Nephron progenitor cell (in vitro differentiated cells): ENCODE data around the gene CENATAC.
"Not testable (repeated sequence)": the region's sequence is repeated elsewhere in the genome, so short reads cannot be mapped to it uniquely, and the experiment has no call there.

Source experiments
- DNase-seq: peaks from one replicate; pipeline ENCODE4 v3.0.0; 2021
- H3K27ac Mint-ChIP-seq: 2 replicates; pipeline ENCODE4 v1.8.0; 2021; ENCODE audit warnings: mild to moderate bottlenecking, moderate library complexity, mixed read lengths
- H3K27me3 Mint-ChIP-seq: 2 replicates; pipeline ENCODE4 v1.8.0; 2021; ENCODE audit warnings: mild to moderate bottlenecking, low read depth, mixed read lengths; ENCODE audit not compliant: poor library complexity
- H3K36me3 Mint-ChIP-seq: 2 replicates; pipeline ENCODE4 v1.8.0; 2021; ENCODE audit warnings: low read depth, mixed read lengths
- H3K4me1 Mint-ChIP-seq: 2 replicates; pipeline ENCODE4 v1.8.0; 2021; ENCODE audit warnings: mixed read lengths
- H3K4me3 Mint-ChIP-seq: 2 replicates; pipeline ENCODE4 v1.8.0; 2021; ENCODE audit warnings: mild to moderate bottlenecking, moderate library complexity, mixed read lengths
- H3K9me3 Mint-ChIP-seq: 2 replicates; pipeline ENCODE4 v1.8.0; 2021; ENCODE audit warnings: mild to moderate bottlenecking, moderate library complexity, mixed read lengths
- TF ChIP-seq, protein P1 (sequence below): fragments of 200-600 bp; sonication (generic); IDR thresholded peaks from 2 replicates; pipeline ENCODE4 v1.5.0; 2021; ENCODE audit warnings: antibody characterized with exemption

The CENATAC gene

DNA sequence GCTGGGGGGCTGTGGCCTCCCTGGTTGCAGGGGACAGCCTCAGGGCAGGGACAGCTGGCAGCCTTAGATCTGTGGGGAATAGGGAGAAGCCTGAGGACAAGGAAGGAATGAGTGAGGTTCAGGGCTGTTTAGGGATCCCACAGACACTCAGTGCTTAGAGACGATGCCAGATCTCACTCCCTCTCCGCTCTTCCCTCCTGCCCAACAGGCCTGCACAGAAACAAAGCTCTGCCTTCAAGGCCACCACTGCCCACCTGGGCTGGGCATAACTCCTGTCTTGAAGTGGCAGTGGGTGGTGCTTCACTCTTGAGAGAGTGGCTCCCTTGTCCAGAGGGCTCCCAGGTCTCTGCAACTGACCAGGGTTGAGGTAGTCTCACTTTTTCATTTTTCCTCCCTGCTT lies 13.1 kb upstream of the CENATAC start:
- TF ChIP-seq, protein P1, sequence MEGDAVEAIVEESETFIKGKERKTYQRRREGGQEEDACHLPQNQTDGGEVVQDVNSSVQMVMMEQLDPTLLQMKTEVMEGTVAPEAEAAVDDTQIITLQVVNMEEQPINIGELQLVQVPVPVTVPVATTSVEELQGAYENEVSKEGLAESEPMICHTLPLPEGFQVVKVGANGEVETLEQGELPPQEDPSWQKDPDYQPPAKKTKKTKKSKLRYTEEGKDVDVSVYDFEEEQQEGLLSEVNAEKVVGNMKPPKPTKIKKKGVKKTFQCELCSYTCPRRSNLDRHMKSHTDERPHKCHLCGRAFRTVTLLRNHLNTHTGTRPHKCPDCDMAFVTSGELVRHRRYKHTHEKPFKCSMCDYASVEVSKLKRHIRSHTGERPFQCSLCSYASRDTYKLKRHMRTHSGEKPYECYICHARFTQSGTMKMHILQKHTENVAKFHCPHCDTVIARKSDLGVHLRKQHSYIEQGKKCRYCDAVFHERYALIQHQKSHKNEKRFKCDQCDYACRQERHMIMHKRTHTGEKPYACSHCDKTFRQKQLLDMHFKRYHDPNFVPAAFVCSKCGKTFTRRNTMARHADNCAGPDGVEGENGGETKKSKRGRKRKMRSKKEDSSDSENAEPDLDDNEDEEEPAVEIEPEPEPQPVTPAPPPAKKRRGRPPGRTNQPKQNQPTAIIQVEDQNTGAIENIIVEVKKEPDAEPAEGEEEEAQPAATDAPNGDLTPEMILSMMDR = no peak
- DNase-seq = no peak
- Mint-ChIP-seq H3K4me1 (peaks cover 11% of the 10 kb centered on the region), H3K4me3 (no peak overlapping the region), H3K27ac (peak overlapping the region; percentile 40), H3K27me3 (peaks cover 6% of the 10 kb centered on the region), H3K9me3 (no peaks in the 10 kb centered on the region), H3K36me3 (no peaks in the 10 kb centered on the region)

DNA sequence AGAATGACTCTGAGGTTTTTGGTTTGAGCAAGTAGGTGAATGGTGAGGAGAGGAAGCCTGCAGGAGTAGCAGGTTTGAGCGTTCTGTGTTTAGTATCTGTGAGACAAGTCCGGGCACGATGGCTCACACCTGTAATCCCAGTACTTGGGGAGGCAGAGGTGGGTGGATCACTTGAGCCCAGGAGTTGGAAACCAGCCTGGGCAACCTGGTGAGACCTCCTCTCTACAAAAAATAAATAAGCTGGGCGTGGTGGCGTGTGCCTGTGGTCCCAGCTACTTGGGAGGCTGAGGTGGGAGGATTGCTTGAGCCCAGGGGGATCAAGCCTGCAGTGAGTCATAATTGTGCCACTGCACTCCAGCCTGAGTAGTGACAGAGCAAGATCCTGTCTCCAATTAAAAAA lies 9.7 kb upstream of the CENATAC start:
- Mint-ChIP-seq H3K27ac (no peak overlapping the region), H3K4me1 (no peaks in the 10 kb centered on the region)

DNA sequence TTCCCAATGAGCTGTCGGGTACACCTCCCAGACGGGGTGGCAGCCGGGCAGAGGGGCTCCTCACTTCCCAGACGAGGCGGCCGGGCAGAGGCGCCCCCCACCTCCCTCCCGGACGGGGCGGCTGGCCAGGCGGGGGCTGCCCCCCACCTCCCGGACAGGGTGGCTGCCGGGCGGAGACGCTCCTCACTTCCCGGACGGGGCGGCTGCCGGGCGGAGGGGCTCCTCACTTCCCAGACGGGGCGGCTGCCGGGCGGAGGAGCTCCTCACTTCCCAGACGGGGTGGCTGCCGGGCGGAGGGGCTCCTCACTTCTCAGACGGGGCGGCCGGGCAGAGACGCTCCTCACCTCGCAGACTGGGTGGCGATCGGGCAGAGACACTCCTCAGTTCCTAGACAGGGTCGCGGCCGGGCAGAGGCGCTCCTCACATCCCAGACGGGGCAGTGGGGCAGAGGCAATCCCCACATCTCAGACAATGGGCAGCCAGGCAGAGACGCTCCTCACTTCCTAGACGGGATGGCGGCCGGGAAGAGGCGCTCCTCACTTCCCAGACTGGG lies 6.4 kb upstream of the CENATAC start:
- not testable (repeated sequence) for DNase-seq, H3K4me3 Mint-ChIP-seq, H3K27me3 Mint-ChIP-seq, H3K27ac Mint-ChIP-seq, H3K4me1 Mint-ChIP-seq
- Mint-ChIP-seq H3K36me3 (peaks cover 42% of the 10 kb centered on the region), H3K9me3 (peaks cover 32% of the 10 kb centered on the region)

More for the DNA sequence above, 9.7 kb upstream of the CENATAC start:
- peaks cover 4% of the 10 kb centered on the region for H3K27me3 Mint-ChIP-seq
- H3K9me3 Mint-ChIP-seq = peaks cover 23% of the 10 kb centered on the region
- H3K36me3 Mint-ChIP-seq = peaks cover 25% of the 10 kb centered on the region
- DNase-seq = no peak
- no peak overlapping the region for H3K4me3 Mint-ChIP-seq
- TF ChIP-seq, protein P1 = no peak

DNA sequence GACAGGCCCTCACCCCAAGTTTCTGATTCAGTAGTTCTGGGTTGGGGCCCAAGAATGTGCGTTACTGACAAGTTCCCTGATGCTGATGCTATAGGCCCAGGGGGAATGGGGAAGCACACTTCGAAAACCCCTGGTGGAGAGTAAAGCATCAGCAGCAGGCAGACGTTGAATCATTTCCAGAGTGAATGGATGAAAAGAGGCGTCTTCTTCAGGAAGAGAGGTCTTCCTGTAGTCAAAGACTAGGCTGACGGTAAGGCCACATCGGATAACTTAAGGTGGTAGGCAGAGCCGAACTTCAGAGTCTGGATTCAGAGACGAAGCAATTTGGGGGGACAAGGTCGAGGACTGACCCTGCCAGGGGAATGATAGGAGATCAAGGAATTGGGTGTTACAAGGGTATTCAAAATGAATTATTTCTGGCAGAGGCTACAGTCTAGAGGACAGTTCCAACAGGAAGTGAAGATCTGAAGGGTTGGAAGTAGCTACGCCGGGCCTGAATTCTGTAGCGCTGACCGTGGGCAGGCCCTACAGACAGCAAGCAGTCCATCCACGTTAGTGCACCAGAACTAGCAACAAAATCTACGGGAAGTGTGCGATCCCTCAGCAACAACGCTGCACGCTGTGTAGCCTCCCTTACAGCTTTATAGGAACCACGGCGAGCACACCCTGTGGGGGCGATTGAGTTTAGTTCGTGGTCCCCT lies 862 bp upstream of the CENATAC start:
- Mint-ChIP-seq H3K4me3 (peak overlapping the region; percentile 97), H3K9me3 (peaks cover 19% of the 10 kb centered on the region), H3K27me3 (peaks cover 5% of the 10 kb centered on the region), H3K4me1 (peaks cover 42% of the 10 kb centered on the region), H3K27ac (no peak overlapping the region), H3K36me3 (peaks cover 48% of the 10 kb centered on the region)
- DNase-seq = no peak
- TF ChIP-seq, protein P1 = no peak

DNA sequence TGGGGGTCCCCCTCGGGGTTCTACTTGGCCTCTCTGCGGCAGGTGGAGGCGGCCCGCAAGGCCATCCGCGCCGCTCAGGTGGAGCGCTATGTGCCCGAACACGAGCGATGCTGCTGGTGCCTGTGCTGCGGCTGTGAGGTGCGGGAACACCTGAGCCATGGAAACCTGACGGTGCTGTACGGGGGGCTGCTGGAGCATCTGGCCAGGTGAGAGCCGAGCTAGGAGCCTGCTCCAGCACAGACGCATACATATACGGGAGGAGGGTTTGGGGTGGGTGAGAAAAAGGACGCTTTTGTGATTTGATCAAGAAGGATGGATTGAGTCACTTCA lies 415 bp downstream of the CENATAC start:
- Mint-ChIP-seq H3K4me1 (peaks cover 42% of the 10 kb centered on the region), H3K4me3 (peak overlapping the region; percentile 97), H3K27me3 (peaks cover 5% of the 10 kb centered on the region), H3K27ac (peak overlapping the region; percentile 98), H3K36me3 (peaks cover 46% of the 10 kb centered on the region), H3K9me3 (peaks cover 8% of the 10 kb centered on the region)
- TF ChIP-seq, protein P1 = no peak
- DNase-seq = no peak

DNA sequence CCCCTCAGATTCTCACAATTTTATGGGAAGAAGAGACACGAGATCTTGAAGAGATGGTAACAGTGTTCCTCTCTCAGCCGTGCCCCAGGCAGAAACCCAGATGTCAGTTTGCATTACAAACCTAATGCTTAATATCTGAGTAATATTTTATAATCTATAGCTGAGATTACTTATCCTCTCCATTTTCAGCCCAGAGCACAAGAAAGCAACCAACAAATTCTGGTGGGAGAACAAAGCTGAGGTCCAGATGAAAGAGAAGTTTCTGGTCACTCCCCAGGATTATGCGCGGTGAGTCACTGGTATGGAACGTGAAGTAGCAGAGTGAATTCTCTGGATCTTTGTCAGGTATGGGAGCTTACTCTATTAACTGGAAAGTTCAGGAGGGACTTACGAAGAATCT lies 884 bp downstream of the CENATAC start:
- TF ChIP-seq, protein P1 = no peak
- peaks cover 5% of the 10 kb centered on the region for H3K27me3 Mint-ChIP-seq
- peaks cover 3% of the 10 kb centered on the region for H3K9me3 Mint-ChIP-seq
- peak overlapping the region; percentile 98 for H3K27ac Mint-ChIP-seq
- peaks cover 46% of the 10 kb centered on the region for H3K36me3 Mint-ChIP-seq
- H3K4me1 Mint-ChIP-seq = peaks cover 42% of the 10 kb centered on the region
- no peak for DNase-seq
- peak overlapping the region; percentile 97 for H3K4me3 Mint-ChIP-seq
